ENCODE measurements around the gene SIN3A.
"Not testable (repeated sequence)": the region's sequence is repeated elsewhere in the genome, so short reads cannot be mapped to it uniquely, and the experiment has no call there.

The SIN3A gene

GRCh38 chr15:75451674-75452363, at the start of gene SIN3A:
Gene SIN3A (minus strand): TSS chr15:75451690. CDS start chr15:75430375, 21,315 bp downstream.
- peak; percentile 99 for DNase-seq (ENCODE audit: low read depth)

GRCh38 chr15:75493732-75494131, 42.2 kb upstream of the SIN3A start:
- no peak for DNase-seq (ENCODE audit: low read depth)

- DNase-seq (ENCODE audit: low read depth) = no peak
Observed at GRCh38 chr15:75483961-75484360, 32.5 kb upstream of the SIN3A start.

- not testable (repeated sequence) for DNase-seq (ENCODE audit: low read depth)
Observed at GRCh38 chr15:75483556-75483955, 32.1 kb upstream of the SIN3A start.

- DNase-seq (ENCODE audit: low read depth) = no peak
Observed at GRCh38 chr15:75483106-75483505, 31.6 kb upstream of the SIN3A start.

GRCh38 chr15:75480463-75480862, 29.0 kb upstream of the SIN3A start:
- not testable (repeated sequence) for DNase-seq (ENCODE audit: low read depth)

- DNase-seq (ENCODE audit: low read depth) = no peak
Observed at GRCh38 chr15:75479670-75480069, 28.2 kb upstream of the SIN3A start.

GRCh38 chr15:75477094-75477493, 25.6 kb upstream of the SIN3A start:
- not testable (repeated sequence) for DNase-seq (ENCODE audit: low read depth)

- DNase-seq (ENCODE audit: low read depth) = no peak
Observed at GRCh38 chr15:75468913-75469598, 17.6 kb upstream of the SIN3A start.

- no peak for DNase-seq (ENCODE audit: low read depth)
Observed at GRCh38 chr15:75460646-75461045, 9.2 kb upstream of the SIN3A start.

- DNase-seq (ENCODE audit: low read depth) = no peak
Observed at GRCh38 chr15:75459581-75459980, 8.1 kb upstream of the SIN3A start.

GRCh38 chr15:75456710-75457109, 5.2 kb upstream of the SIN3A start:
- DNase-seq (ENCODE audit: low read depth) = no peak

GRCh38 chr15:75455982-75456531, 4.6 kb upstream of the SIN3A start:
- peak; percentile 40 for DNase-seq (ENCODE audit: low read depth)

GRCh38 chr15:75455424-75455981, 4.0 kb upstream of the SIN3A start:
- DNase-seq (ENCODE audit: low read depth) = peak; percentile 79

- peak; percentile 81 for DNase-seq (ENCODE audit: low read depth)
Observed at GRCh38 chr15:75454471-75455378, 3.2 kb upstream of the SIN3A start.

GRCh38 chr15:75453703-75454470, 2.4 kb upstream of the SIN3A start:
- peak; percentile 93 for DNase-seq (ENCODE audit: low read depth)

GRCh38 chr15:75452865-75453702, 1.6 kb upstream of the SIN3A start:
- peak; percentile 3 for DNase-seq (ENCODE audit: low read depth)

GRCh38 chr15:75452364-75452864, 924 bp upstream of the SIN3A start:
- peak; percentile 62 for DNase-seq (ENCODE audit: low read depth)

GRCh38 chr15:75451202-75451673, 252 bp downstream of the SIN3A start:
- DNase-seq (ENCODE audit: low read depth) = no peak
